Lung (tissue), 12 donors: ENCODE measurements around the gene TNFAIP3. TPM values are rescaled to one million over a fixed set of nuclear protein-coding genes. Genes with fewer than 3 reads are reported as not detected.

Experiments used
- ATAC-seq: fragments of 200-7000 bp; cut with Tn5 transposase; one replicate; pipeline ENCODE4 v1.9.1; 2020; ENCODE audit warnings: moderate number of reproducible peaks; ENCODE audit not compliant: insufficient read depth, low FRiP score
- DNase-seq, 3 donors: peaks; one replicate each; pipeline ENCODE4 v3.0.0-alpha.2; 2013 to 2017
- H3K27ac ChIP-seq, 2 donors: one replicate each; pipeline ENCODE4 v1.5.1; 2013; ENCODE audit warnings: mild to moderate bottlenecking in 2 of 2, moderate library complexity in 2 of 2, control low read depth in 1 of 2, inconsistent platforms in 1 of 2, low read depth in 1 of 2, low read length in 1 of 2
- H3K27me3 ChIP-seq, 3 donors: one replicate each; pipeline ENCODE4 v1.5.1; 2013; ENCODE audit warnings: low read length in 2 of 3; ENCODE audit not compliant: control insufficient read depth in 3 of 3, insufficient read depth in 3 of 3
- H3K36me3 ChIP-seq, 4 donors: one replicate each; pipeline ENCODE4 v1.5.1; 2013; ENCODE audit warnings: low read length in 4 of 4, mild to moderate bottlenecking in 1 of 4, moderate library complexity in 1 of 4; ENCODE audit not compliant: control insufficient read depth in 4 of 4, insufficient read depth in 4 of 4
- H3K4me1 ChIP-seq, 5 donors: one replicate each; pipeline ENCODE4 v1.5.1; 2013; ENCODE audit warnings: low read length in 5 of 5, mild to moderate bottlenecking in 2 of 5, moderate library complexity in 1 of 5; ENCODE audit not compliant: control insufficient read depth in 5 of 5, insufficient read depth in 5 of 5
- H3K4me3 ChIP-seq: one replicate; pipeline ENCODE4 v1.5.1; 2013; ENCODE audit warnings: mild to moderate bottlenecking, control low read depth, moderate library complexity
- H3K9ac ChIP-seq, 2 donors: one replicate each; pipeline ENCODE4 v1.5.1; 2013; ENCODE audit warnings: low read length in 2 of 2, control low read depth in 1 of 2; ENCODE audit not compliant: insufficient read depth in 1 of 2
- H3K9me3 ChIP-seq, 4 donors: one replicate each; pipeline ENCODE4 v1.5.1; 2013; ENCODE audit warnings: low read length in 3 of 4, mild to moderate bottlenecking in 1 of 4, moderate library complexity in 1 of 4; ENCODE audit not compliant: control insufficient read depth in 4 of 4, insufficient read depth in 3 of 4
- WGBS, 2 donors: extraction: QIAGEN DNeasy Blood & Tissue Kit; methylation state at CpG; one replicate each; pipeline ENCODE4 v1.1.7; 2013; 5-methylcytosine and 5-hydroxymethylcytosine counted together
- polyA plus RNA-seq, 2 donors: library from polyadenylated mRNA; stranded (reverse); fragments of 200-250 nt; gene quantifications; one replicate each; pipeline ENCODE4 v1.2.1, GENCODE V29; 2013
- total RNA-seq, 2 donors: library from RNA; depleted of rRNA in 1 of 2; stranded (reverse); fragments of >200 nt in 1 of 2; gene quantifications; one replicate each; pipeline ENCODE4 v1.2.1, GENCODE V29; 2014 to 2021
- TF ChIP-seq, protein P1 (sequence below): IDR thresholded peaks from 2 replicates; pipeline ENCODE4 v1.5.1; 2012; ENCODE audit warnings: mild to moderate bottlenecking; ENCODE audit errors: control extremely low read depth, extremely low read depth
- donor health status: control.
- donor health status: control.
- donor health status: Bipolar disorder and iron deficiency.
- donor health status: healthy.
- donor health status: DM: yes; HTN: yes; CAD: no.

TNFAIP3 gene
- total and polyA plus RNA-seq, 4 donors, result 13.4 to 396 (median 87.5) TPM

DNA sequence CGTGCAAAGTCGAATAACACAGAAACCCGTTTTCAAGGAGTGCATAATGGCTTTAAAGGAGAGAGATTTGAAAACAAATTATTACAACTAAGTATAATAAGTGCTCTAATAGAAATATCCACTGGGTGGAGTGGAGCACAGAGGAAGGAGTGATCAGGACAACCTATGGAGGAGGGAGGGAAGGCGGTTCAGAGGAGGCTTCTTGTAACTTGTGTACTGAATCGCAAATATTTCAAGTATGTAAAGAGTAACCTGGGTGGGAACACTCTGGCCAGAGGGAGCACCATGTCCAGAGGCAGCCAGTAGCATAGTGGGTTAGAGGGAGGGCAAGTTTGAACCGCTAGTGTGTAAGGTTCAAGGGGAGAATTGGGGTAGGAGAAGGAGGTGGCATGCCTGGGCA lies 21.6 kb upstream of the TNFAIP3 start:
- H3K27me3 ChIP-seq, result no peaks in the 10 kb centered on the region
- no peak overlapping the region for H3K4me3 ChIP-seq
- H3K4me1 ChIP-seq, result peaks cover 0 to 15% (median 1%) of the 10 kb centered on the region in 5 donors
- no peak overlapping the region for H3K27ac ChIP-seq
- 82 to 90% methylated on average over 6 of the region's 6 CpGs for WGBS, 2 donors
- DNase-seq (no peak), ATAC-seq (no peak)
- H3K9me3 ChIP-seq, result peaks cover 0 to 3% (median 0%) of the 10 kb centered on the region in 4 donors
- TF ChIP-seq, protein P1, sequence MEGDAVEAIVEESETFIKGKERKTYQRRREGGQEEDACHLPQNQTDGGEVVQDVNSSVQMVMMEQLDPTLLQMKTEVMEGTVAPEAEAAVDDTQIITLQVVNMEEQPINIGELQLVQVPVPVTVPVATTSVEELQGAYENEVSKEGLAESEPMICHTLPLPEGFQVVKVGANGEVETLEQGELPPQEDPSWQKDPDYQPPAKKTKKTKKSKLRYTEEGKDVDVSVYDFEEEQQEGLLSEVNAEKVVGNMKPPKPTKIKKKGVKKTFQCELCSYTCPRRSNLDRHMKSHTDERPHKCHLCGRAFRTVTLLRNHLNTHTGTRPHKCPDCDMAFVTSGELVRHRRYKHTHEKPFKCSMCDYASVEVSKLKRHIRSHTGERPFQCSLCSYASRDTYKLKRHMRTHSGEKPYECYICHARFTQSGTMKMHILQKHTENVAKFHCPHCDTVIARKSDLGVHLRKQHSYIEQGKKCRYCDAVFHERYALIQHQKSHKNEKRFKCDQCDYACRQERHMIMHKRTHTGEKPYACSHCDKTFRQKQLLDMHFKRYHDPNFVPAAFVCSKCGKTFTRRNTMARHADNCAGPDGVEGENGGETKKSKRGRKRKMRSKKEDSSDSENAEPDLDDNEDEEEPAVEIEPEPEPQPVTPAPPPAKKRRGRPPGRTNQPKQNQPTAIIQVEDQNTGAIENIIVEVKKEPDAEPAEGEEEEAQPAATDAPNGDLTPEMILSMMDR, result no peak
- H3K9ac ChIP-seq, result no peak overlapping the region
- H3K36me3 ChIP-seq, result no peaks in the 10 kb centered on the region

DNA sequence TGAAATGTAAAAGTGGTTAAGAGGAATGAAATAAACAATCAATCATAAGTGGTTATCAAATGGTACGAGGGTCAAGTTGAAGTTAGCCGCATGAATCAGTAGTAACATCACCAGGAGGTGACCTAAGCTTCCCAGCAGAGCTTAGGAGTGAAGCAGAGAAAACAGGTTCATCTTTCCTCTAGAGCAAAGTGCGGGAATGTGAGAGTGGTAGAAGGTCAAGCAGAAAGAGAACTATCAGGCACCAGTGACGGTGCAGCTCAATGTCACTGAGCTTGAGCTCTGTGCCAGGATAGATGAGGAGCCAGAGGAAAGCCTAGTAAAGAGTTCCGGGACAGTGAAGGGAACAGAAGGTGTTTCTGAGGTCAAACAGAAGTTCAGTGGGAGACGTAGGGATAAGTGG lies 20.8 kb upstream of the TNFAIP3 start:
- Histone ChIP-seq H3K4me3 (no peak overlapping the region), H3K36me3 (no peaks in the 10 kb centered on the region), H3K27ac (peak overlapping the region in 1 of 2 donors; percentile 9), H3K27me3 (no peaks in the 10 kb centered on the region), H3K9ac (no peak overlapping the region), H3K4me1 (peaks cover 0 to 17% (median 1%) of the 10 kb centered on the region in 5 donors), H3K9me3 (peaks cover 0 to 3% (median 0%) of the 10 kb centered on the region in 4 donors)
- TF ChIP-seq, protein P1, result no peak
- no peak for DNase-seq
- 78 to 83% methylated on average over 6 of the region's 6 CpGs for WGBS, 2 donors
- no peak for ATAC-seq

DNA sequence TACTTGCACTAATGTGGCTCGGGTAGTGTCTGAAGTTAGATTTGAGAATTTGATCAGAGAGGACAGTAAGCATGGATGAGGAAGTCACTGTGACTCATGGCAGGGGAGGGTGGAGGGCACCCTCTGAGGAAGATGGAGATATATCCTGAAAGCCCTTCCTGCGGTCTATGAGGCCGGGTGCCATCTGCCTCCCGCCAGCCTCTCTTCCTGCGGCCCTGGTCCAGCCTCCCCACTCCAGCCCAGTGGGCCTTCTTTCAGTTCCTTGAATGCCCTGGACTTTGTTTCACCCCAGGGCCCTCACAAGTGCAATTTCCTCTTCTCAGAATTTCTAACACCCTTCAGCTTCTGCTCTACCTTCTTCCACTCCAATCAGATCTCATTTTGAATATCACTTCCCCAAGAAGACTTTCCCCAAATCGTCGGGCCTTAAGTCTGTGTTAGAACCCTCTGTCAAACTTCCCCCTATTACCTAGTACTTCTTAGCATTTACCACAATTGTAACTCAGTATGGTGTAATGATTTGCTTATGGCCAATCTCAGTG lies 20.2 kb upstream of the TNFAIP3 start:
- TF ChIP-seq, protein P1, result no peak
- Histone ChIP-seq H3K4me3 (no peak overlapping the region), H3K4me1 (peaks cover 0 to 23% (median 1%) of the 10 kb centered on the region in 5 donors), H3K9me3 (no peaks in the 10 kb centered on the region), H3K27me3 (no peaks in the 10 kb centered on the region), H3K27ac (peak overlapping the region in 1 of 2 donors; percentile 9), H3K36me3 (no peaks in the 10 kb centered on the region), H3K9ac (no peak overlapping the region)
- ATAC-seq, result peak; percentile 77
- no peak for DNase-seq
- 31 to 72% methylated on average over 7 of the region's 7 CpGs for WGBS, 2 donors

DNA sequence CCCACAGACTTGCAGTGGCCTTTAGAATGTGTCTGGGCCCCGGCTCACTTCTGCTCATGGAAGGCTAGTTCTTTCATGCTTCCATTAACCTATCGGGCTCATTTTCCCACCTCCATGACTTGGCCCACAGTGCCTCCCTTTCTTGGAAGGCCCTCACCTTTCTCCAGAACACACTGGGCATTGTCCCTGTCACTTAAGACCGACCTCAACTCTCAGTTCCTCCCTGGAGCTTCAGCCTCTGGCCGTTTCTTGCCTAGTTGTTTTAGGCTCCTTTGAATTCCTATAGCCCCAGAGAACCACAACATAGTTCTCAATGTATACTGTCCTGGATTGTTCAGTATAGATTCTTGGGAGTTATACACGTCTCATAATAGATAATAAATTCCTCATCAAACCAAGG lies 19.3 kb upstream of the TNFAIP3 start:
- Histone ChIP-seq H3K4me3 (no peak overlapping the region), H3K27me3 (no peaks in the 10 kb centered on the region), H3K9ac (no peak overlapping the region), H3K27ac (no peak overlapping the region), H3K4me1 (peaks cover 0 to 27% (median 1%) of the 10 kb centered on the region in 5 donors), H3K36me3 (no peaks in the 10 kb centered on the region), H3K9me3 (no peaks in the 10 kb centered on the region)
- 87 to 89% methylated on average over 5 of the region's 5 CpGs for WGBS, 2 donors
- DNase-seq (no peak), ATAC-seq (no peak)
- TF ChIP-seq, protein P1, result no peak
